Lung (tissue), 12 donors: ENCODE data around the gene EIF2S2. TPM values are rescaled to one million over a fixed set of nuclear protein-coding genes. Genes with fewer than 3 reads are reported as not detected.

ENCODE experiments used
- ATAC-seq: fragments of 200-7000 bp; cut with Tn5 transposase; one replicate; pipeline ENCODE4 v1.9.1; 2020; ENCODE audit warnings: moderate number of reproducible peaks; ENCODE audit not compliant: insufficient read depth, low FRiP score
- DNase-seq, 3 donors: peaks; one replicate each; pipeline ENCODE4 v3.0.0-alpha.2; 2013 to 2017
- H3K27ac ChIP-seq, 2 donors: one replicate each; pipeline ENCODE4 v1.5.1; 2013; ENCODE audit warnings: mild to moderate bottlenecking in 2 of 2, moderate library complexity in 2 of 2, control low read depth in 1 of 2, inconsistent platforms in 1 of 2, low read depth in 1 of 2, low read length in 1 of 2
- H3K27me3 ChIP-seq, 3 donors: one replicate each; pipeline ENCODE4 v1.5.1; 2013; ENCODE audit warnings: low read length in 2 of 3; ENCODE audit not compliant: control insufficient read depth in 3 of 3, insufficient read depth in 3 of 3
- H3K36me3 ChIP-seq, 4 donors: one replicate each; pipeline ENCODE4 v1.5.1; 2013; ENCODE audit warnings: low read length in 4 of 4, mild to moderate bottlenecking in 1 of 4, moderate library complexity in 1 of 4; ENCODE audit not compliant: control insufficient read depth in 4 of 4, insufficient read depth in 4 of 4
- H3K4me1 ChIP-seq, 5 donors: one replicate each; pipeline ENCODE4 v1.5.1; 2013; ENCODE audit warnings: low read length in 5 of 5, mild to moderate bottlenecking in 2 of 5, moderate library complexity in 1 of 5; ENCODE audit not compliant: control insufficient read depth in 5 of 5, insufficient read depth in 5 of 5
- H3K4me3 ChIP-seq: one replicate; pipeline ENCODE4 v1.5.1; 2013; ENCODE audit warnings: mild to moderate bottlenecking, control low read depth, moderate library complexity
- H3K9ac ChIP-seq, 2 donors: one replicate each; pipeline ENCODE4 v1.5.1; 2013; ENCODE audit warnings: low read length in 2 of 2, control low read depth in 1 of 2; ENCODE audit not compliant: insufficient read depth in 1 of 2
- H3K9me3 ChIP-seq, 4 donors: one replicate each; pipeline ENCODE4 v1.5.1; 2013; ENCODE audit warnings: low read length in 3 of 4, mild to moderate bottlenecking in 1 of 4, moderate library complexity in 1 of 4; ENCODE audit not compliant: control insufficient read depth in 4 of 4, insufficient read depth in 3 of 4
- WGBS, 2 donors: extraction: QIAGEN DNeasy Blood & Tissue Kit; methylation state at CpG; one replicate each; pipeline ENCODE4 v1.1.7; 2013; 5-methylcytosine and 5-hydroxymethylcytosine counted together
- polyA plus RNA-seq, 2 donors: library from polyadenylated mRNA; stranded (reverse); fragments of 200-250 nt; gene quantifications; one replicate each; pipeline ENCODE4 v1.2.1, GENCODE V29; 2013
- total RNA-seq, 2 donors: library from RNA; depleted of rRNA in 1 of 2; stranded (reverse); fragments of >200 nt in 1 of 2; gene quantifications; one replicate each; pipeline ENCODE4 v1.2.1, GENCODE V29; 2014 to 2021
- TF ChIP-seq, protein P1 (sequence below): IDR thresholded peaks from 2 replicates; pipeline ENCODE4 v1.5.1; 2012; ENCODE audit warnings: mild to moderate bottlenecking; ENCODE audit errors: control extremely low read depth, extremely low read depth
- donor health status: control.
- donor health status: control.
- donor health status: Bipolar disorder and iron deficiency.
- donor health status: healthy.
- donor health status: DM: yes; HTN: yes; CAD: no.

EIF2S2 gene
- total and polyA plus RNA-seq, 4 donors: 37.5 to 69.7 (median 52.1) TPM

DNA sequence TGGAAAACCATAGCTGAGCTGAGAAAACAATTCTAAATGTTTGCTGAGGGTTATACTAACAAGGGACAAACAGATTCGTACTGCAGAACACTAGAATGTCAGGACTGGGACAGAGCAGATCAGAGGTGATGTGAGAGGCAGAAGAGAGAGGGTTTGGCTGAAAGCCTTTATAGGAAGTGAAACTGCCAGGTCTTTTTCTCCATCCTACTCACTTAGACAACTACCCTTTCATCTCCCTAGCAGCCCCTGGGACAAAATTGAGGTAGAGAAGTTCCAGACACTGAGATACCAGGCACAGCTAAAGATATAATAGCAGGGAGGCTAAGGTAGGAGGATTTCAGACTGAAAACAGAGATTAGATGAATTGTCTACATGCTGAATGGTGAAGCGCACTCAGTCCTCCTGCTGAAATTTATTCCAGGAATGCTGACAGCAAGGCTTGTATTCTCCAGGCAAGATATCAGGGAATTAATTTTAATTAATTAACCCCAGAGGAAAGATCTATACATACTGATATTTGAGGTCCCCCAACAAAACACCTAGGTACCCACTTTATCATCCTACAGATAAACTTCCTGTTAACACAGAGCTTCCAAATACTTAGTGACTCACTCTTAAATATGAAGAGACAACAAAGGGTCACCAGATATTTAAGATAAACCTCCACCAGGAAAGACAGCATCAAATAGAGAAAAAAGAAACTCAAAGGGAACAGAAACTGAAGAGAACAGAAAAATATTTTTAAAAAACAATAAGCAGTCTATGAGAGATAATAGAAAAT lies 12.6 kb upstream of the EIF2S2 start:
- ATAC-seq: no peak

DNA sequence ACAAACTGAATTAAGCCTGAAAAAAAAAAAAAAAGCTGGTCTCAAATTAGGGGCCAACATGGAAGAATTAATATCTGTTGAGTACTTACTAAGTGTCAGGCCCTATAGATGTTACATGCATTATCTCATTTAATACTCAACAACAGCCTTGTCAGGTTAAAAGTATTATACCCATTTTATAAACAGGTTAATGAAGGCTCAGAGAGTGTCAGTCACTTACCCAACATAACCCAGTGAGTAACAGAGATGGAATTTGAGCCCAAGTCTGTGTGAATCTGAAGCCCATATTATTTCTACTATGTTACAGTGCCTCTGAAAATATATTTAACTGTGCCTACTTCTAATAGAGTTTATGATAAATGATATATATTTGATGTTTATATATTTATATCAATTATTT lies 11.3 kb upstream of the EIF2S2 start:
- H3K27ac ChIP-seq: no peak overlapping the region
- ATAC-seq: no peak
- H3K4me1 ChIP-seq: peaks cover 0 to 1% (median 0%) of the 10 kb centered on the region in 5 donors
- no peaks in the 10 kb centered on the region for H3K36me3 ChIP-seq
- no peak overlapping the region for H3K9ac ChIP-seq
- no peak overlapping the region for H3K4me3 ChIP-seq
- TF ChIP-seq, protein P1, sequence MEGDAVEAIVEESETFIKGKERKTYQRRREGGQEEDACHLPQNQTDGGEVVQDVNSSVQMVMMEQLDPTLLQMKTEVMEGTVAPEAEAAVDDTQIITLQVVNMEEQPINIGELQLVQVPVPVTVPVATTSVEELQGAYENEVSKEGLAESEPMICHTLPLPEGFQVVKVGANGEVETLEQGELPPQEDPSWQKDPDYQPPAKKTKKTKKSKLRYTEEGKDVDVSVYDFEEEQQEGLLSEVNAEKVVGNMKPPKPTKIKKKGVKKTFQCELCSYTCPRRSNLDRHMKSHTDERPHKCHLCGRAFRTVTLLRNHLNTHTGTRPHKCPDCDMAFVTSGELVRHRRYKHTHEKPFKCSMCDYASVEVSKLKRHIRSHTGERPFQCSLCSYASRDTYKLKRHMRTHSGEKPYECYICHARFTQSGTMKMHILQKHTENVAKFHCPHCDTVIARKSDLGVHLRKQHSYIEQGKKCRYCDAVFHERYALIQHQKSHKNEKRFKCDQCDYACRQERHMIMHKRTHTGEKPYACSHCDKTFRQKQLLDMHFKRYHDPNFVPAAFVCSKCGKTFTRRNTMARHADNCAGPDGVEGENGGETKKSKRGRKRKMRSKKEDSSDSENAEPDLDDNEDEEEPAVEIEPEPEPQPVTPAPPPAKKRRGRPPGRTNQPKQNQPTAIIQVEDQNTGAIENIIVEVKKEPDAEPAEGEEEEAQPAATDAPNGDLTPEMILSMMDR: no peak
- no peaks in the 10 kb centered on the region for H3K27me3 ChIP-seq
- no peak for DNase-seq
- no peaks in the 10 kb centered on the region for H3K9me3 ChIP-seq

More for the DNA sequence above, 12.6 kb upstream of the EIF2S2 start:
- no peak for DNase-seq
- Histone ChIP-seq H3K4me1 (peaks cover 0 to 3% (median 0%) of the 10 kb centered on the region in 5 donors), H3K27me3 (no peaks in the 10 kb centered on the region), H3K9ac (no peak overlapping the region), H3K9me3 (no peaks in the 10 kb centered on the region), H3K4me3 (no peak overlapping the region), H3K27ac (no peak overlapping the region), H3K36me3 (no peaks in the 10 kb centered on the region)
- WGBS, 2 donors: 80 to 85% methylated on average over 2 of the region's 2 CpGs
- TF ChIP-seq, protein P1: no peak

DNA sequence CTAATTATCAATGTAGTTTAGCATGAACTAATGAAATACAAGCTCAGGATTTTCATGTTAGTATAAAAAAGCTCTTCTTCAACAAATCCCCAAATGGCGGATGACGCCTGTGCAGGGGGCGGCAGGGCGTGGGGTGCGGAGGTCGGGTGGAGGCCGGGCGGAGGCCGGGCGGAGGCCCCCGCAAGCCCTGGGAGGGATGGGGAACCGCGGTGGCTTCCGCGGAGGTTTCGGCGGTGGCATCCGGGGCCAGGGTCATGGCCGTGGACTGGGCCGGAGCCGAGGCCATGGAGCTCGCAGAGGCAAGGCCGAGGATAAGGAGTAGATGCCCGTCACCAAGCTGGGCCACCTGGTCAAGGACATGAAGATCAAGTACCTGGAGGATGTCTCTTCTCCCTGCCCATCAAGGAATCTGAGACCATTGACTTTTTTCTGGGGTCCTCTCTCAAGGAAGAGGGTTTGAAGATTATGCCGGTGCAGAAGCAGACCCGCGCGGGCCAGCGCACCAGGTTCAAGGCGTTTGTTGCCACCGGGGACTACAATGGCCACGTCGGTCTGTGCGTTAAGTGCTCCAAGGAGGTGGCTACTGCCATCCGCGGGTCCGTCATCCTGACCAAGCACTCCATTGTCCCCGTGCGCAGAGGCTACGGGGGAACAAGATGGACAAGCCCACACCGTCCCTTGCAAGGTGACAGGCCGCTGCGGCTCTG lies 10.4 kb upstream of the EIF2S2 start:
- Histone ChIP-seq H3K9ac (no peak overlapping the region), H3K4me3 (no peak overlapping the region), H3K27ac (no peak overlapping the region), H3K4me1 (peaks cover 0 to 1% (median 0%) of the 10 kb centered on the region in 5 donors), H3K36me3 (no peaks in the 10 kb centered on the region), H3K9me3 (no peaks in the 10 kb centered on the region), H3K27me3 (no peaks in the 10 kb centered on the region)
- TF ChIP-seq, protein P1: no peak
- 94 to 97% methylated on average over 43 of the region's 43 CpGs for WGBS, 2 donors
- ATAC-seq (no peak), DNase-seq (no peak)
